GM19193 (cell line): Measurements from ENCODE around the gene RPS3A.

ENCODE experiments used
- POLR2A ChIP-seq: IDR thresholded peaks from 4 replicates; pipeline ENCODE4 v1.6.1; 2011; ENCODE audit not compliant: insufficient read depth, insufficient read length; ENCODE audit errors: extremely low read depth

RPS3A gene

DNA sequence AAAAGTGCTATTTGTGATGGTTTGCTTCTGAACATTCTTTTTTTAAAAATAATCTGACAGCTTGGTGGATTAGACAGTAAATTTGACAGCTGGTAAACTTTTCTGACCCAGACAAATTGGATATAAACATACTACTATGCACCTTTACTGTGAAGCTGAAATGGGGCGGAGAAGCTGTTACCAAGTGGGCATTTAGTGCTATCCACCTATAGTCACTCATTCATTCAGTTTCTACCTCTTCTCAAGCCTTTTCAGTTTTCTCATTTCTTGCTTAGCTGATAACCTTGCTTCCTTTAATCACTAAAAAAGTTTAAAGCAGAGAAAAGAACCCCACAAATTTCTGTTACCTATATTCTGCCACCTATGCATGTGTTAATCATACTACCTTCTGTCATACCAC, 5.2 kb downstream of the RPS3A start:
- no peak for TF ChIP-seq POLR2A

DNA sequence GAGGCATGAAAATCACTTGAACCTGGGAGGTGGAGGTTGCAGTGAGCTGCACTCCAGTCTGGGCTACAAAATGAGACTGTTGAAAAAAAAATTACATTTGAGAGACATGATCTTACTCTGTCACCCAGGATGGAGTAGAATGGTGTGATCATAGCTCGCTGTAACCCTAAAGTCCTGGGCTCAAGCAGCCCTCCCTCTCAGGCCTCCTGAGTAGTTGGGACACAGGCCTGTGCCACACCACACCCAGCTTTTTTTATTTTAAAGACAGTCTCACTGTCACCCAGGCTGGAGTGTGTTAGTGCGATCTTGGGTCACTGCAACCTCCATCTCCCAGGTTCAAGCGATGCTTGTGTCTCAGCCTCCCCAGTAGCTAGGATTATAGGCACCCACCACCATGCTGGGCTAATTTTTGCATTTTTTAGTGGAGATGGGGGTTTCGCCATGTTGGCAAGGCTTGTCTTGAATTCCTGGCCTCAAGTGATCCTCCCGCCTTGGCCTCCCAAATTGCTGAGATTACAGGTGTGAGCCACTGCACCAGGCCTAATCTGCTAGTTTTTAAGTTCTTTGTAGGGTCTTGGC, 6.1 kb downstream of the RPS3A start:
- peak; percentile 35 for TF ChIP-seq POLR2A

DNA sequence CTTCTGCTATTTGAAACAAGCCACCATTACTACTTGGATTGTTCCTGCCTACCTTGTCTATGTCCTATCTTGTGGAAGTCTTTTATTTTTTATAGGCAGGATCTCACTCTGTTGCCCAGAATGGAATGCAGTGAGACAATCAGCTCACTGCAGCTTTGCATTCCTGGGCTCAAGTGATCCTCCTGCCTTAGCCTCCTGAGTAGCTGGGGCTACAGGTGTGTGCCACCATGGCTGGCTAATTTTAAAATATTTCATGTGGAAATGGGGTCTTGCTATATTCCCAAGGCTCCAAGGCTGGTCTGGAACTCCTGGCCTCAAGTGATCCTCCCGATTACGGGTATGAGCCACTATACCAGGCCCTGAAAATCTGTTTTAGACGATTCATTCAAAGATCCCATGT, 7.6 kb downstream of the RPS3A start:
- no peak for TF ChIP-seq POLR2A

DNA sequence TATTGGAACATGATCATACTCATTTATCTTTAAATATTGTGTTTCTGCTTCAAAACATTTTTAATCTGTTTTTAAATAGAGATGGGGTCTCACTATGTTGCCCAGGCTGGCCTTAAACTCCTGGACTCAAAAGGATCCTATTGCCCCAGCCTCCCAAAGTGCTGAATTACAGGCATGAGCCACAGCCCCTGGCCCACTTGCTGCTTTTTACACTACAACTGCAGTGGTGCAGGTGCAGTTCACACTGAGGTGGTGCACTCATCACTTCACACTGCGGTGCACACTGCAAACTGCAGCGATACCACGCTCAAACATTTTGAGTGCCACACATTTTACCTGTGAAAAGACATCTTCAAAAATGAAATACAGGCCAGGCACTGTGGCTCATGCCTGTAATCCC, 10.8 kb downstream of the RPS3A start:
- no peak for TF ChIP-seq POLR2A

DNA sequence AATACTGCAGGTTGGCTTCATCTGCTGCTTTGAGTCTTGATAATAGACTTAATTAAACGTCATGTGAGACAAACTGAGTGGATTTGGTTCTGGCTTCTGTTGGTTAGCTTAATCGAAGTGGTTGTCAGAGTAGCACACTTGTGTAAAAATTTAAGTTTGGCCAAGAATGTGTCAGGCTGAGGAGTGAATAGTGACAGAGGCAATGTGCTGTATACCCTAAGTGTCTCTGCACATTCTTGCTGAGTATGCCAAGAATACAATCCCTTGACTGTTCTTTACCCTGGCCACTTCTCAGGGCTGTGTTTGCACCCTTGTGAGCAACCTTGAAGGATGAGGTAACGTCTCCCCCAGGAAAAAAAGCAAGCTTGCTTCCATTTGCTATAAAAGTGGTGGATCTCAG, 14.9 kb downstream of the RPS3A start:
- no peak for TF ChIP-seq POLR2A

DNA sequence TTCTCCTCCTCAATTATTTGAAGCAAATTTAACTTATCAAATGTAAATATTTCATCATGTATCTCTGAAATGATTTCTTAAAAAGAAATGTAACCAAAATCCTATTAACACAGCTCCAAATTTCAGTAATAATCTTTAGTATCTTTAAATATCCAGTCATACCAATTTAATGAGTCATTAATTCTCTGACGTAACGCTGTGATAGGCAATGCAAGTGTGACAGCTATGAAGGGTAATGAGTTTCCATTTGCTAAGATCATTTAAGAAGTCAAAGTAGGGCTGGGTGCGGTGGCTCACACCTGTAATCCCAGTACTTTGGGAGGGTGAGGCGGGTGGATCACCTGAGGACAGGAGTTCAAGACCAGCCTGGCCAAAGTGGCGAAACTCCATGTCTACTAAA, 15.6 kb downstream of the RPS3A start:
- no peak for TF ChIP-seq POLR2A

DNA sequence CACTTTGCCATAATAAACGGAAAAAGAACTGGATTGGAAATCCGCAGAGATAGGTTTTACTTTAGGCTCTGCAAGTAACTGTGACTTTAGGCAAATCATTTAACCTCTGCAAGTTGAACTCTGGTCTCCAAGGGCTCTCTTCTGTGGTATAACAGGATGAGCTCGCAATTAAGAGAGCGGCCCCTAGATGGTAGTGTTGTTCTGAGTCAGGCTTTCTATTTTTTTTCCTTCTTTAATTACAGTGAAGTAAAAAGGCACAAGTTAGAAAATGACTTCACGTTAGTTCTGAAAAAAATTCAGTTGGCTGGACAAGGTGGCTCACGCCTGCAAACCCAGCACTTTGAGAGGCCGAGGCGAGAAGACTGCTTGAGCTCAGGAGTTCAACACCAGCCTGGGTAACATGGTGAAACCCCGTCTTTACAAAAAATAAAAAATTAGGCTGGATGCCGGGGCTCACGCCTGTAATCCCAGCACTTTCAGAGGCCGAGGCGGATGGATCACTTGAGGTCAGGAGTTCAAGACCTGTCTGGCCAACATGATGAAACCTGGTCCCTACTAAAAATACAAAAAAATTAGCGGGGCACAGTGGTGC, 18.0 kb downstream of the RPS3A start:
- no peak for TF ChIP-seq POLR2A

DNA sequence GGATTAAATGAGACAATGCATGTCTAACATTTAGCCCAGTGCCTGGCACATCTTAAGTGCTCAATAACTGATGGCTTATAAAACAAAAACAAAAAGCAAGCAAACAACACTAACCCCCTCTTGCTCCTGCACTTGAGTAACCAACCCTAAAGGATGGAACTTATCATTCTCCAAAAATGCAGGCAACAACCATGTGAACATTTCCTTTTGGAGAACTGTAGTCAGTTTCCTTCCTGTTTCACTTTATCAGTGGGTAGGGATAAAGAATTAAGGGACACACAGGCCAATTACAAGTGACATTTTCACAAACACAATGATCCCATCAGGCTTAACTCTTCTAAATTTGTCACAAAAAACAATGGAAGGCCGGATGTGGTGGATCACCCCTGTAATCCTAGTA, 30.4 kb downstream of the RPS3A start:
- no peak for TF ChIP-seq POLR2A

DNA sequence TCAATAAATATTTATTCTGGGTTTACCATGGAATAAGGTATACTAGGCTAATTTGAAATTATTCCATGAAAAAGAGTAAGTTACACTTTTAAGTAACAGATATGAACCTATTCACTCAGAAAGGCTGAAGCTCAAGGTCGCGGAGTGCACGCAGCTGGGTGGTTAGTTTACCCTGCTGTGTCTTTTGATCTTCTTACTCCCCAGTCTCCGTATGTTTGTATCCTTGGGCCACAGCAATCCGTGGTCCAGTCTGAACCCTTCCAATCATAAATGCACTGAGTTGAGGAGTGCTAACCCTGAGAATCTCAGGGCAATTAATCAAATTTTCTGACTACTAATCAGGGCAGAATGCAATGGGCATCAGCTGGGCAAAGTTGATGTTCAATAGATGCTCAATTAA, 33.9 kb downstream of the RPS3A start:
- no peak for TF ChIP-seq POLR2A

DNA sequence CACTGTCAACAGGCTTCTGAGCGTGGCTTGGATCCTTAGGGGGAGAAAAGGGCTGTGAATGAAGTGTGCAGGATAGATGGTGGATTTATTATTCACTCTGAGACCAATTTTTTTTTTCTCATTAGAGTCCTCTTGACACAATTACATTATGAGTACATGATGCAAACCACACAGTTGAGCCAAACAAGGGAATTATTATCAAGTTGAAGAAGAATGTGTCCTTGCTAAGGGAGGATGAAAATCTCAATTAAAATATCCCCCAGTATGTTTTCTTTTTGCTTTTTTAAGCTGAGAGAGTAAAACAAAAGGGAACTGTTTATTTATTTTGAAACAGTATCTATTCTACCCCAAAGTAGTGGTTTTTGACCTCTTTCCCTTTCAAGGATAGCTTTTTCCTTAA, 40.4 kb downstream of the RPS3A start:
- TF ChIP-seq POLR2A = no peak

DNA sequence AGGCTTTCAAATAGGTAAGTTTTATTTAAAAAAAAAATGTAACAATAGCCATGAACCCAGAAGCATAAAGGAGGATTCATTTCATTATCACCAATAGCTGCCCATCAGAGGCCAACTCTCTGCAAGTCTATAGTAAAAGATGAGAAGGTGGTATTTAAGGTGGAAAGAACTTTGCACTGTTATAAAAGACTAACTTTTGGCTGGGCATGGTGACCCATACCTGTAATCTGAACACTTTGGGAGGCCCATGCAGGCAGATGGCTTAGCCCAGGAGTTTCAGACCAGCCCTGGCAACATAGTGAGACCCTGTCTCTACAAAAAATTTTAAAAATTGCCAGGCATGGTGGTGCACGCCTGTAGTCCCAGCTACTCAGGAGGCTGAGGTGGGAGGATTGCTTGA, 43.3 kb downstream of the RPS3A start:
- TF ChIP-seq POLR2A = no peak

DNA sequence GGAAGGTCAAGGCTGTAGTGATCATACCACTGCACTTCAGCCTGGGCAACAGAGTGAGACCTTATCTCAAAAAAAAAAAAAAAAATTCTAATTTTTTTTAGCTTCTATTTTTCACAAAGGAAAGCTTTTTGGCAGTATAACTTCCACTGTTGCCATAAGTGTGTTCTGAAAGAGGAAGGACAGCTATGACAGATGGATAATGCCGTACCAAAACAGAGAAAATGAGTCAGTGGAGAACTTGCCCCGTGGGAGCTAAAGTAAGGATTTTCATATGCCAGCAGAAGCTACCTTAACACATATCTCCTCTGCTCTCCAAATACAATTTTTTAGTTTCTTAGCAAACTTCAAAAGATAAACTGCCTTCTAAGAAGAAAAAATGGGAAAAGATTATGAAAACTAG, 43.7 kb downstream of the RPS3A start:
- TF ChIP-seq POLR2A = no peak

DNA sequence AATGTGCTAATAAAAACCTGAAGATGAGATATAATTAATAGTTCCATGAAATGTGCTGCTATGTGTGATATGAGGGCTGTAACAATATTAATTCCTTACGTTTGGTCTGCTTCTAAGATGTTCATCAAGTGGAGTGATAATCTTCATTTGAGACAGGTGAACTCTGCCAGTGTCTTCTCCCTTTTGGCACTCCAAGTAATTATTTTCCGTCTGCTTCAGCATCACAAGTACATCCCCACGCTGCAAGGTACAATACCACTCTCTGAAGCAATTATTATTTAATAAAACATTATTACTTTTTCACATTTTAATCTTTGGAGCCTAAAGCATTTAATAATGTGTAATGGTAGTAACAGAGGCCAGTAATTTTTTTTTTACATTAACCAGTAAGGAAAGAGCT, 44.4 kb downstream of the RPS3A start:
- no peak for TF ChIP-seq POLR2A

DNA sequence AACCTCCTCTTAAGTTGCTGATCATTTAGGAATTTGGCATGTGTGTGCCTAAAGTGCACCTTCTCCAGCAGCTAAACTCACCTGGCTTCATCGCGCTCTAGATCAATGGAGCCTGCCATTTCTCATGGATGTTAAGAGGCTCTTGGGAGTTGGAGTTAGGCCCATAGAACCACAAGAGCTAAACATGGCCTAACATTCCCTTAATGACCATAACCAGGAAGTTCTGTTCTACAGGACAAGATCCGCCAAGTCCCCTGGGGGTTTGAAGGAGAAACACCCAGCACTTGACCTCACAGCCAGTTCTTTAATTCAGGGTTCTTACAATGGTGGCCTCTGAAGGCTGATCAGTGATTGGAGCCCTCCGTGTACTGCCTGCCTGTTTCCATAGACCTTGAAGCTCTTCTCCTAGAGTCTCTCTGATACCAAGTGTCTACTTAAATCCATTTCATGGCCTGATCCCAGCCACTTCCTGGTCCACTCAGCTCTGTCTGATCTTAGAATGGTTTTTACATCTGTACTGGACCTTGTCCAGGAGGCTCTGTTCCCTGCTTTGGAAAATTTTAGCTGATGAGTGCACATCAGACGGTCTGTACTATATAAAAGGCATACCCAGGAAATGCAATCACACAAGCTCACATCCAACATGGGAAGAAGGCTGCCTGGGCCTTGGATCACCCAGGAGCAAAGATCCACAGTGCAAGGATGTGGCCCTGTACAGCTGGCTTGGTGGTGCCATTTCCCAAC, 45.1 kb downstream of the RPS3A start:
- TF ChIP-seq POLR2A = no peak

DNA sequence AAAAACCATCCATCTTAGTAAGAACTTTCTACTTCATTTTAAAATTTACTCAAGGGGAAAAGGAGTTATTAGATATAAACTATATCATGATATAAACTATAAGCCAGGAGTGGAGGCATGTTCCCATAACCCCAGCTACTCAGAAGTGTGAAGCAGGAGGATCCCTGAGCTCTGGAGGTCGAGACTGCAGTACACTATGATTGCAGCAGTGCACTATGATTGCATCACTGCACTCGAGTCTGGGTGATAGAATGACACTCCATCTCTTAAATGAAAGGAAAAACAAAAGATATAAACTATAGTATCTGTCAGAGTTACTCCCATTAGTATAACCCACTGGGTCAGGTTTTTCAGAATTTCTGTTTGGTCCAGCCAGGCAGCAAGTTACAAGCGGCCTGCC, 47.6 kb downstream of the RPS3A start:
- TF ChIP-seq POLR2A = no peak

DNA sequence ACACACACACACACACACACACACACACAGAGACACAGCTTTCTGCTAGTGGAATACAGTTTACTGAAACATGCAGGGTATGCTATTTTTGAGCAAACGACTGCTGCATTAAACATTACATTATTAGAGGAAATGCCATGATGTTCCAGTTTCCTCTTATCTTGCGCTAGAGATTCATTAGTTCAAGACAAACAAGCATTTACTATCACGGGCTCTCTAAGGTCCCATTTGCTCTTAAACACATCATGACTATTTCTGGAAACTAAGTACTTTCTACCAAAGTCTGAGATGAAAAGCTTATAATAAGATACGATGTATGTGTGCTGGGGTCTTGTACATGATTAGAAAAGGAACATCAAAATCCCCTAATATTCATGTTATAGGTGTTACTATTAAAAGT, 48.8 kb downstream of the RPS3A start:
- no peak for TF ChIP-seq POLR2A
